Subcutaneous abdominal adipose tissue (tissue), 5 donors: ENCODE data around the gene MRPS11.

Source experiments
- H3K27ac ChIP-seq: one replicate; pipeline ENCODE4 v1.7.0; 2013; ENCODE audit warnings: low read depth, mild to moderate bottlenecking, inconsistent platforms, low read length, moderate library complexity
- H3K27me3 ChIP-seq, 5 donors: one replicate each; pipeline ENCODE4 v1.7.0; 2013; ENCODE audit warnings: low read length in 5 of 5, inconsistent platforms in 1 of 5; ENCODE audit not compliant: control insufficient read depth in 5 of 5, insufficient read depth in 4 of 5
- H3K36me3 ChIP-seq, 5 donors: one replicate each; pipeline ENCODE4 v1.7.0; 2013; ENCODE audit warnings: low read length in 5 of 5; ENCODE audit not compliant: control insufficient read depth in 5 of 5, insufficient read depth in 5 of 5
- H3K4me1 ChIP-seq, 5 donors: one replicate each; pipeline ENCODE4 v1.7.0; 2013; ENCODE audit warnings: low read length in 5 of 5, mild to moderate bottlenecking in 3 of 5, moderate library complexity in 1 of 5; ENCODE audit not compliant: control insufficient read depth in 5 of 5, insufficient read depth in 5 of 5
- H3K4me3 ChIP-seq, 5 donors: one replicate each; pipeline ENCODE4 v1.7.0; 2013; ENCODE audit warnings: low read length in 5 of 5, low read depth in 1 of 5
- H3K9ac ChIP-seq, 5 donors: one replicate each; pipeline ENCODE4 v1.7.0; 2013; ENCODE audit warnings: low read length in 5 of 5, mild to moderate bottlenecking in 4 of 5, moderate library complexity in 3 of 5
- H3K9me3 ChIP-seq, 5 donors: one replicate each; pipeline ENCODE4 v1.7.0; 2013; ENCODE audit warnings: low read length in 5 of 5; ENCODE audit not compliant: control insufficient read depth in 5 of 5
- donor health status: healthy.
- donor health status: healthy.
- donor health status: healthy.
- donor health status: healthy.
- donor health status: healthy.

The MRPS11 gene

GRCh38 chr15:88529021-88529630, 61.6 kb downstream of the MRPS11 start:
- Histone ChIP-seq H3K4me1 (peaks cover 0 to under 1% (median 0%) of the 10 kb centered on the region in 5 donors), H3K9ac (no peak overlapping the region), H3K4me3 (no peak overlapping the region), H3K9me3 (peaks cover 0 to 3% (median 0%) of the 10 kb centered on the region in 5 donors), H3K27me3 (no peaks in the 10 kb centered on the region), H3K36me3 (peaks cover 32 to 50% (median 44%) of the 10 kb centered on the region in 5 donors), H3K27ac (no peak overlapping the region)
